Measurements from ENCODE around the gene SNTB2. TPM values are rescaled to one million over a fixed set of nuclear protein-coding genes. Genes with fewer than 3 reads are reported as not detected.
A peak's percentile ranks its signal among the peaks of the same experiment; 100 is the strongest.

SNTB2 gene
- total RNA-seq, 1 donor from 2014 or later: 33.8 TPM

GRCh38 chr16:69319381-69319780 is 132.4 kb downstream of the SNTB2 start:
- DNase-seq: no peak

GRCh38 chr16:69319826-69320739 is 133.1 kb downstream of the SNTB2 start:
- no peak for DNase-seq

GRCh38 chr16:69320740-69321073 is 133.7 kb downstream of the SNTB2 start:
- no peak for DNase-seq

- DNase-seq: no peak
Measured at GRCh38 chr16:69321080-69321479, 134.1 kb downstream of the SNTB2 start.

GRCh38 chr16:69322343-69322742 is 135.4 kb downstream of the SNTB2 start:
- DNase-seq: no peak

GRCh38 chr16:69323415-69323814 is 136.5 kb downstream of the SNTB2 start:
- no peak for DNase-seq

GRCh38 chr16:69324013-69324531 is 137.1 kb downstream of the SNTB2 start:
- no peak for DNase-seq

- no peak for DNase-seq
Measured at GRCh38 chr16:69324585-69325253, 137.8 kb downstream of the SNTB2 start.

- DNase-seq: no peak
Measured at GRCh38 chr16:69325784-69326171, 138.8 kb downstream of the SNTB2 start.

GRCh38 chr16:69326172-69326873 is 139.4 kb downstream of the SNTB2 start:
- DNase-seq: no peak

GRCh38 chr16:69327585-69328310 is 140.8 kb downstream of the SNTB2 start:
- no peak for DNase-seq

GRCh38 chr16:69328854-69329316 is 141.9 kb downstream of the SNTB2 start:
- no peak for DNase-seq

GRCh38 chr16:69329369-69330285 is 142.7 kb downstream of the SNTB2 start:
- no peak for DNase-seq

- DNase-seq: peak; percentile 88
Measured at GRCh38 chr16:69330286-69331109, 143.5 kb downstream of the SNTB2 start, which contains the start of gene PDF. PDF (minus strand) TSS chr16:69330588; CDS start chr16:69330570, 18 bp downstream.

GRCh38 chr16:69334696-69335095 is 147.7 kb downstream of the SNTB2 start:
- DNase-seq: no peak

- DNase-seq: no peak
Measured at GRCh38 chr16:69338557-69339288, 151.8 kb downstream of the SNTB2 start.

- DNase-seq: peak; percentile 99
Measured at GRCh38 chr16:69339289-69340094, 152.5 kb downstream of the SNTB2 start, which contains the start of the genes COG8 and NIP7. COG8 (minus strand) TSS chr16:69339564; CDS start chr16:69339552, 12 bp downstream. NIP7 (plus strand) TSS chr16:69339772; CDS start chr16:69339830, 58 bp downstream.

GRCh38 chr16:69340095-69340644 is 153.2 kb downstream of the SNTB2 start:
- no peak for DNase-seq

Data from skin of body (tissue), 2 donors.